22Rv1 (cell line): ENCODE measurements around the gene PGLYRP2.
A peak's percentile ranks its signal among the peaks of the same experiment; 100 is the strongest.

Experiments
- H3K27ac ChIP-seq: fragments of 450-650 bp; 2 replicates; pipeline ENCODE4 v1.5.1; 2017
- CTCF ChIP-seq: fragments of 450-650 bp; IDR thresholded peaks from 2 replicates; pipeline ENCODE4 v1.5.1; 2017; ENCODE audit warnings: mild to moderate bottlenecking
- ZFX ChIP-seq: fragments of 450-650 bp; IDR thresholded peaks from 2 replicates; pipeline ENCODE4 v1.6.1; 2017; ENCODE audit warnings: antibody characterized with exemption, borderline replicate concordance

The PGLYRP2 gene

GRCh38 chr19:15456871-15457700 is 22.2 kb downstream of the PGLYRP2 start:
- no peak for TF ChIP-seq ZFX
- TF ChIP-seq CTCF = no peak
- no peak overlapping the region for H3K27ac ChIP-seq

DNA sequence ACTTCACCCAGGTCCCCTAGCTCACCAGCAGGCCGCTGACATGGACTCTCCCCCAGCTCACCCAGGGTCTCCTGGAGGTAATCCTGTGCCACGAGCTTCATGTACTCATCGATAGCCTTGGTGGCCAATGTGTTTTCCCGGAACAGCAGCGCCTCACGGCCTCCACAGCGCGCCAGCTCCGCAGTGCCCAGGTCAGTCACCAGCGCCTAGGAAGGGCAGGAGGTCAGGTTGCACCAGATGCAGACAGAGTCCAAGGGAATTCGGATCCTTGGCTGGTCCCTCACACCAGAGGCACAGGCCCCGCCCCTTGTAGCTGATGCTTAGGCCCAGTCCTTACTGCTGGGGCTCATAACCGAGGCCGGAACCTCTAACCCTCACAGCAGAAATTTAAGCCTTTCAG is 22.9 kb downstream of the PGLYRP2 start:
- TF ChIP-seq ZFX (no peak), CTCF (no peak)
- no peak overlapping the region for H3K27ac ChIP-seq

DNA sequence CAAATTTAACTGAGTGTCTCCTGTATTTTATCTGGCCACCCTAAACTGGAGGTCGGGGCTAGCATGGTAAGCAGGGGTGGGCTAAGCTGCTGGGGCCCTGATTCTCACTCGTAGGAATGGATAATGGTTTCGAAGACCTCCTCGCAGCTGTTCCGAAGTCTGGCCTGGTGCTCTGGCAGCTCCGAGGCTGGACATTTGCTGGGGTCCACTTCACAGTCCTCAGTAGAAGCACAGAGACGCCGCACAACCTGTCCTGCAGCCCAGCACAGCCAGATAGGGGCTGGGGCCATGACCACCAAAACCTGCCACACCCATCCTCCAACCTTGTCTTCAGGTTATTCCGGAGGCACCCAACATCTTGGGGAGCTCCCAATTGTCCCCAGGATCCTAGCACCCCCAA is 23.3 kb downstream of the PGLYRP2 start:
- no peak overlapping the region for H3K27ac ChIP-seq
- TF ChIP-seq ZFX (no peak), CTCF (no peak)

DNA sequence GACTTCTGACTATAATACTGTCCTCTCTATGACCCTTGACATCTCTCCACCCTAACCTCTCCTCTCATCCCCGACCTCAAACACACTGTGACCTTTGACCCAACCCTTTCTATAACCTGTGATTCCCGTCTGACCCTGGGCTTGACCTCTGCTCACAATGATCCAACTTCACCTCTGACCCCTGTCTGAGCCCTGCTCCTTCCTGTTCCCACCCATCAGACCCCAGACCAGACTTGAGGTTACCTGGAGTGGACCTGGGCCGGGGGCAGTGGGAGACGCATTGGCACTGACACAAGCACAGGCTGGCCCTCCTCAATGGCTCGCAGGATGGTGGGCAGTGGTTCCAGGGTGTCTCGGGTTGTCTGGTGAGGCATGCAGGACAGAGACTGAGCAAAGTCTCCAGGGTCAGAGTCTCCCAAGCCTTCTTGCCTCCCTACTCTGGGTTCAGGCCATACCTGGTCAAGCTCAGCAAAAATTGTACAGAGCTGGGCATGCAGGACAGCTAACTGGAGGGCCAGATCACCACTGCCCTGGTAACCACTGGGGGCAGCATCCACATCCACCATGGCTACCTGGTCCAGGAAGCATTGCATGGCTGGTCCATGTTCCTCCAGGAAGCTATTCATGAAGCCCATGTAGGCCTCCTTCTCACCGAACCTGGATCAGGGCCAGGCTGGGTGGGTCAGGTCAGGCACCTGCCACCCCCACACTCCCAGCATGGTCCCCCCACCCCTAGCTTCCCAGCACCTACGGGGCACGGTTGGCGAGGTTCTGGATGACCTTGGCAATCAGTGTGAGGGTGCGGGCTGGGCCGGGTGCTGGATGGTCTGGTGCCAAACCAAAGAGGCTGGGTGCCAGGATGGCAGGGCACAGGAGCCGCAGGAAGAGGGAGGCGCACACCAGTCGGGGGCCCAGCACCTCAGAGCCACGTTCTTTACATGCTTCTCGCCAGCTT is 25.1 kb downstream of the PGLYRP2 start:
- H3K27ac ChIP-seq = no peak overlapping the region
- peak; percentile 67 for TF ChIP-seq CTCF
- TF ChIP-seq ZFX = no peak

DNA sequence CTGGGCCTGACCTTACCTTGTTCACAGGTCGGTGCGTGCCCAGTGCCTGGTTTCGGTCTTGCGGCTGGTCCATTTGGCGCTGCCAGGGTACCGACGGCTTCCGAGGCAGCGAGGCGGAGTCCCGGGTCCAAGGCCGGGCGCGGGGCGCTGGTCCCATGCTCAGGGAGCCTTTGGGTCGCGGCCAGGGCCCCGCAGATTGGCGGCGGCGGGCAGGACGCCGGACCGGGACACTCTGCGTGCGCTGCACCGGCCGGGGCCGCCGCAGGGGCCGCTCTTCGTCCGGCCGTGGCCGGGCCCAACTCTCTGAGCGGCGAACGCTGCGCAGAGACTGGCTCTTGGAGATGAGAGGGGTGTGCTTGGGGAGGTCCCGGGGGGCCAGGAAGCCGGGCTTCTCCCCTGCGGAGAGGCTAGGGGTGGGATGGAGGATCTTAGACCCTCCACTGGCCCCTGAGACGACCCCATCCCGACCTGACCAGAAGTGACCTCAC is 26.2 kb downstream of the PGLYRP2 start:
- TF ChIP-seq ZFX (no peak), CTCF (peak; percentile 37)
- H3K27ac ChIP-seq = peak overlapping the region; percentile 52

GRCh38 chr19:15452111-15453047 is 26.9 kb downstream of the PGLYRP2 start:
- peak overlapping the region; percentile 52 for H3K27ac ChIP-seq
- TF ChIP-seq ZFX = no peak
- TF ChIP-seq CTCF = no peak
